Smooth muscle cell (in vitro differentiated cells): ENCODE measurements around the gene CACNA1I. TPM values are rescaled to one million over a fixed set of nuclear protein-coding genes. Genes with fewer than 3 reads are reported as not detected.

Source experiments
- DNase-seq: peaks from one replicate; lab custom pipeline; 2025; ENCODE audit not compliant: unreplicated experiment; lab: John Stamatoyannopoulos, UW
- H2AFZ ChIP-seq: fragments of 200-600 bp; sonication (generic); 2 replicates; pipeline ENCODE4 v1.6.0; 2016; ENCODE audit warnings: antibody characterized with exemption, low read depth, mild to moderate bottlenecking
- H3F3A ChIP-seq: fragments of 200-600 bp; sonication (generic); 2 replicates; pipeline ENCODE4 v1.6.0; 2017; ENCODE audit warnings: antibody characterized with exemption, low read depth
- H3K27ac ChIP-seq: fragments of 200-600 bp; sonication (generic); 2 replicates; pipeline ENCODE4 v1.5.1; 2016; ENCODE audit warnings: low read depth, mild to moderate bottlenecking
- H3K27me3 ChIP-seq: fragments of 200-600 bp; sonication (generic); 2 replicates; pipeline ENCODE4 v1.6.1; 2016; ENCODE audit warnings: low read depth, mild to moderate bottlenecking
- H3K36me3 ChIP-seq: fragments of 200-600 bp; sonication (generic); 2 replicates; pipeline ENCODE4 v1.5.1; 2016; ENCODE audit warnings: low read depth
- H3K4me1 ChIP-seq: fragments of 200-600 bp; sonication (generic); 2 replicates; pipeline ENCODE4 v1.5.1; 2016; ENCODE audit warnings: low read depth
- H3K4me2 ChIP-seq: fragments of 200-600 bp; sonication (generic); 2 replicates; pipeline ENCODE4 v1.6.0; 2016; ENCODE audit warnings: mild to moderate bottlenecking
- H3K4me3 ChIP-seq: fragments of 200-600 bp; sonication (generic); 2 replicates; pipeline ENCODE4 v1.5.1; 2016; ENCODE audit warnings: mild to moderate bottlenecking
- H3K79me2 ChIP-seq: fragments of 200-600 bp; sonication (generic); 2 replicates; pipeline ENCODE4 v1.6.0; 2016; ENCODE audit warnings: low read depth, mild to moderate bottlenecking
- H3K9ac ChIP-seq: fragments of 200-600 bp; sonication (generic); 2 replicates; pipeline ENCODE4 v1.6.0; 2016; ENCODE audit warnings: low read depth
- H3K9me3 ChIP-seq: fragments of 200-600 bp; sonication (generic); replicated peaks from 2 replicates; pipeline ENCODE4 v1.5.1; 2016; ENCODE audit warnings: low read depth
- H4K20me1 ChIP-seq: fragments of 200-600 bp; sonication (generic); 2 replicates; pipeline ENCODE4 v1.6.0; 2016; ENCODE audit warnings: low read depth
- CTCF ChIP-seq: fragments of 200-600 bp; sonication (generic); IDR thresholded peaks from 2 replicates; pipeline ENCODE4 v1.5.1; 2017; ENCODE audit warnings: borderline replicate concordance, mild to moderate bottlenecking, antibody characterized with exemption; ENCODE audit not compliant: insufficient read depth, poor library complexity, severe bottlenecking
- WGBS: methylation state at CpG from one replicate; pipeline ENCODE4 v1.1.7; 2016; ENCODE audit warnings: low lambda C conversion rate; 5-methylcytosine and 5-hydroxymethylcytosine counted together
- polyA plus RNA-seq: library from polyadenylated mRNA; unstranded; fragments of >200 nt; fragmentation: Nextera tagmentation; extraction: Ambion mirVana; gene quantifications from 2 replicates; pipeline ENCODE4 v1.2.1, GENCODE V29; 2016
- total RNA-seq: library from RNA; depleted of rRNA; stranded (reverse); fragments of >200 nt; gene quantifications from 2 replicates; pipeline ENCODE4 v1.2.3, GENCODE V29; 2014

Gene CACNA1I
- total and polyA plus RNA-seq, 2 experiments from 2014 or later: not detected

GRCh38 chr22:39686776-39687525 lies 116.4 kb downstream of the CACNA1I start:
- Histone ChIP-seq H3F3A (no peaks in the 10 kb centered on the region), H2AFZ (no peak overlapping the region), H3K4me1 (peaks cover 6% of the 10 kb centered on the region), H3K4me2 (no peak overlapping the region), H3K79me2 (no peaks in the 10 kb centered on the region), H3K9ac (no peak overlapping the region), H3K9me3 (no peaks in the 10 kb centered on the region), H3K4me3 (no peak overlapping the region), H3K27me3 (no peaks in the 10 kb centered on the region), H3K27ac (no peak overlapping the region), H3K36me3 (no peaks in the 10 kb centered on the region), H4K20me1 (no peaks in the 10 kb centered on the region)
- TF ChIP-seq CTCF: no peak
- 88% methylated on average over 13 of the region's 17 CpGs for WGBS
- DNase-seq: no peak

- H2AFZ ChIP-seq: no peak overlapping the region
- no peak for DNase-seq
- peaks cover 6% of the 10 kb centered on the region for H3K4me1 ChIP-seq
- H3K9me3 ChIP-seq: no peaks in the 10 kb centered on the region
- H4K20me1 ChIP-seq: no peaks in the 10 kb centered on the region
- TF ChIP-seq CTCF: no peak
- H3K79me2 ChIP-seq: no peaks in the 10 kb centered on the region
- no peak overlapping the region for H3K4me2 ChIP-seq
- 90% methylated on average over 13 of the region's 13 CpGs for WGBS
- no peak overlapping the region for H3K27ac ChIP-seq
- peaks cover 7% of the 10 kb centered on the region for H3K27me3 ChIP-seq
- no peak overlapping the region for H3K9ac ChIP-seq
- H3K36me3 ChIP-seq: no peaks in the 10 kb centered on the region
- no peak overlapping the region for H3K4me3 ChIP-seq
- H3F3A ChIP-seq: no peaks in the 10 kb centered on the region
Measured at GRCh38 chr22:39688186-39688785, 117.7 kb downstream of the CACNA1I start.

- 95% methylated on average over 10 of the region's 10 CpGs for WGBS
Measured at GRCh38 chr22:39689421-39689820, 118.9 kb downstream of the CACNA1I start.

More at GRCh38 chr22:39689421-39689820, 118.9 kb downstream of the CACNA1I start:
- peaks cover 7% of the 10 kb centered on the region for H3K27me3 ChIP-seq
- TF ChIP-seq CTCF: no peak
- H3K4me2 ChIP-seq: no peak overlapping the region
- no peaks in the 10 kb centered on the region for H3K36me3 ChIP-seq
- peaks cover 6% of the 10 kb centered on the region for H3K4me1 ChIP-seq
- no peak overlapping the region for H2AFZ ChIP-seq
- no peak overlapping the region for H3K4me3 ChIP-seq
- H3K9me3 ChIP-seq: no peaks in the 10 kb centered on the region
- H3K9ac ChIP-seq: no peak overlapping the region
- no peaks in the 10 kb centered on the region for H4K20me1 ChIP-seq
- no peaks in the 10 kb centered on the region for H3K79me2 ChIP-seq
- H3K27ac ChIP-seq: no peak overlapping the region
- H3F3A ChIP-seq: no peaks in the 10 kb centered on the region
- DNase-seq: no peak
